ENCODE measurements around the gene ZNF70. TPM values are rescaled to one million over a fixed set of nuclear protein-coding genes. Genes with fewer than 3 reads are reported as not detected.
A peak's percentile ranks its signal among the peaks of the same experiment; 100 is the strongest.

Gene ZNF70
- total and polyA plus RNA-seq, 2 of the 13 experiments (the other 11 are each of a cell fraction or from before 2014, with no cell fraction given), result 0.62 to 3.6 TPM

GRCh38 chr22:23786752-23787599 lies 36.1 kb upstream of the ZNF70 start, which contains the start of gene SMARCB1 (continued):
- TF ChIP-seq ZNF674 (CRISPR knock-in tag; IDR thresholded peaks at IDR 0.05; ENCODE audit: low read depth), result peak; percentile 78; the same call in 1 of the 2 replicates
- TF ChIP-seq TBX3 (IDR thresholded peaks at IDR 0.05; ENCODE audit: borderline replicate concordance), result no peak
- TF ChIP-seq ZNF724P (CRISPR knock-in tag; IDR thresholded peaks at IDR 0.05; ENCODE audit: borderline replicate concordance), result no peak
- TF ChIP-seq KMT2A (CRISPR knock-in tag; IDR thresholded peaks at IDR 0.05), result no peak
- TF ChIP-seq MATR3 (CRISPR knock-in tag; IDR thresholded peaks at IDR 0.05), result no peak
- TF ChIP-seq ARNT2 (CRISPR knock-in tag; IDR thresholded peaks at IDR 0.05; ENCODE audit: low read depth), result peak; percentile 31; the same call in 1 of the 2 replicates
- peak; percentile 43; the same call in 1 of the 2 replicates for TF ChIP-seq ZNF451 (CRISPR knock-in tag; IDR thresholded peaks at IDR 0.05)
- no peak for TF ChIP-seq ZBTB43 (CRISPR knock-in tag; conservative IDR thresholded peaks at IDR 0.05)
- no peak for TF ChIP-seq ZFP36L1 (CRISPR knock-in tag; IDR thresholded peaks at IDR 0.05)
- TF ChIP-seq ETV6 (CRISPR knock-in tag; conservative IDR thresholded peaks at IDR 0.05), result no peak
- TF ChIP-seq POLR2AphosphoS2 (IDR thresholded peaks at IDR 0.05; ENCODE audit: low read depth, low read length), result no peak
- TF ChIP-seq SRSF4 (IDR thresholded peaks at IDR 0.05; ENCODE audit: low read depth, low read length, poor library complexity, severe bottlenecking), result no peak
- TF ChIP-seq ZNF570 (CRISPR knock-in tag; IDR thresholded peaks at IDR 0.05; ENCODE audit: borderline replicate concordance), result no peak; the same call in 1 of the 2 replicates
- TF ChIP-seq STAT6 (CRISPR knock-in tag; IDR thresholded peaks at IDR 0.05; ENCODE audit: borderline replicate concordance), result no peak
- no peak for TF ChIP-seq JARID2 (CRISPR knock-in tag; IDR thresholded peaks at IDR 0.05; ENCODE audit: insufficient replicate concordance)
- TF ChIP-seq, protein P1, sequence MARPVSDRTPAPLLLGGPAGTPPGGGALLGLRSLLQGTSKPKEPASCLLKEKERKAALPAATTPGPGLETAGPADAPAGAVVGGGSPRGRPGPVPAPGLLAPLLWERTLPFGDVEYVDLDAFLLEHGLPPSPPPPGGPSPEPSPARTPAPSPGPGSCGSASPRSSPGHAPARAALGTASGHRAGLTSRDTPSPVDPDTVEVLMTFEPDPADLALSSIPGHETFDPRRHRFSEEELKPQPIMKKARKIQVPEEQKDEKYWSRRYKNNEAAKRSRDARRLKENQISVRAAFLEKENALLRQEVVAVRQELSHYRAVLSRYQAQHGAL (CRISPR knock-in tag; IDR thresholded peaks at IDR 0.05; ENCODE audit: not compliant biosample characterization), result no peak
- TF ChIP-seq TEAD3 (CRISPR knock-in tag; optimal IDR thresholded peaks at IDR 0.05; ENCODE audit: borderline replicate concordance), result no peak
- no peak for TF ChIP-seq ZBTB25 (CRISPR knock-in tag; IDR thresholded peaks at IDR 0.05)
- no peak for TF ChIP-seq TBL1XR1 (IDR thresholded peaks at IDR 0.05; ENCODE audit: borderline replicate concordance, low read length, partially characterized antibody)
- TF ChIP-seq TBX2 (CRISPR knock-in tag; IDR thresholded peaks at IDR 0.05; ENCODE audit: borderline replicate concordance), result peak; percentile 40
- no peak for TF ChIP-seq ZNF790 (CRISPR knock-in tag; IDR thresholded peaks at IDR 0.05; ENCODE audit: borderline replicate concordance)
- no peak for TF ChIP-seq PPARG (CRISPR knock-in tag; conservative IDR thresholded peaks at IDR 0.05)
